GM12891 (cell line): Measurements from ENCODE around the gene CSF3.

ENCODE experiments used
- DNase-seq: peaks from one replicate; pipeline ENCODE4 v3.0.0; 2011; ENCODE audit warnings: low spot score; ENCODE audit not compliant: insufficient read length
- FAIRE-seq: peaks from 2 replicates; lab custom pipeline; 2011; peaks lifted over from hg19 to GRCh38; lab: Jason Lieb, UNC
- PAX5 ChIP-seq: IDR thresholded peaks from 2 replicates; pipeline ENCODE4 v1.6.1; 2011; ENCODE audit warnings: low read length, moderate library complexity, mild to moderate bottlenecking; ENCODE audit not compliant: insufficient read depth, severe bottlenecking
- POLR2A ChIP-seq: IDR thresholded peaks from 2 replicates; pipeline ENCODE4 v1.6.1; 2011; ENCODE audit warnings: low read depth, low read length, control low read depth
- POLR2AphosphoS5 ChIP-seq: IDR thresholded peaks from 2 replicates; pipeline ENCODE4 v1.6.1; 2011; ENCODE audit warnings: low read depth, low read length, control low read depth
- POU2F2 ChIP-seq: IDR thresholded peaks from 2 replicates; pipeline ENCODE4 v1.6.1; 2011; ENCODE audit warnings: low read depth, mild to moderate bottlenecking, control low read depth, low read length, moderate library complexity
- SPI1 ChIP-seq: IDR thresholded peaks from 2 replicates; pipeline ENCODE4 v1.6.1; 2011; ENCODE audit warnings: low read depth, low read length, control low read depth
- TAF1 ChIP-seq: IDR thresholded peaks from 2 replicates; pipeline ENCODE4 v1.6.1; 2011; ENCODE audit warnings: low read depth, low read length, control low read depth

CSF3 gene

GRCh38 chr17:40059729-40060475, 44.7 kb downstream of the CSF3 start:
- FAIRE-seq = no peak
- TF ChIP-seq POLR2A = no peak
- no peak for TF ChIP-seq POU2F2
- no peak for TF ChIP-seq PAX5
- no peak for TF ChIP-seq TAF1

DNA sequence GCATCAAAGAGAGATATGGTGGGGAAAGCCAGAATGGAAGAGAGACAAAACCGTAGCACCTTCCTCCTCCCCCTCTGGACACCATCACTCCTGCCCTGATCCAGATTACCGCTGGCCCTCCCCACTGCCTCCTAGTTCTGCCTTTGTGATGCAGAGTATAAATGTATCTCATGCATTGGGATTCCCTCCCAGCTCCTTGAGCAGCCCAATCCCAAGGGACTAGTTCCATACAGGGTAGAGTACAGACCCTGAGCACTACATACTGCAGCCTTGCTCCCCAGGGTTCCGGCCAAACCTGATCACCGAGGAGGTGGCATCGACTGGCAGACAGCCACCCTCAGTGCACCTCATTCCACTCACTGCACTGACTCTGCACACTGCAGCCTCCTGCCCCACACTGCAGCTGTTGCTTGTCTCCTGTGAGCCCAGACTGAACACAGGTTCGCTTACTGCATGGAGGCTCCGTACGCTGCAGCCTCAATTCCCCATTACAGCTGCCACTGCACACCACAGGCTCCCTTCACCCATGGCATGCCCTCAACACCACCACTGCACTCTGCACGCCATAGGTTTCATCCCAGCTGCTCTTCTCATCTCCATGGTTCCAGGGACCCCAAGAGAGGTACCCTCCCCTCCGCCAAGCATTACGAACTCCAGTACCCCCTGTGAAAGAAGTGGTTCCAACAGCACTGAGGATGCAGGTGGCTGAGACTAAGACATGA, 45.8 kb downstream of the CSF3 start:
- no peak for FAIRE-seq
- no peak for DNase-seq
- TF ChIP-seq POLR2AphosphoS5 (no peak), TAF1 (no peak), POLR2A (no peak), PAX5 (no peak), POU2F2 (no peak), SPI1 (no peak)

More at GRCh38 chr17:40059729-40060475, 44.7 kb downstream of the CSF3 start:
- no peak for DNase-seq

- no peak for TF ChIP-seq PAX5
- no peak for TF ChIP-seq POLR2A
- TF ChIP-seq POU2F2 = no peak
- TF ChIP-seq TAF1 = no peak
- TF ChIP-seq POLR2AphosphoS5 = no peak
- TF ChIP-seq SPI1 = no peak
- DNase-seq = no peak
- no peak for FAIRE-seq
Observed at GRCh38 chr17:40061609-40062038, 46.4 kb downstream of the CSF3 start.

GRCh38 chr17:40062329-40063186, 47.3 kb downstream of the CSF3 start, which contains the start of gene THRA:
Gene THRA (plus strand): TSS chr17:40062965. CDS start chr17:40074489, 11,524 bp downstream.
- TF ChIP-seq POLR2AphosphoS5 (no peak), SPI1 (no peak), POU2F2 (peak; percentile 95), TAF1 (no peak), PAX5 (no peak), POLR2A (no peak)
- FAIRE-seq = peak; percentile 60
- DNase-seq = peak; percentile 88

- DNase-seq (no peak), FAIRE-seq (no peak)
- TF ChIP-seq SPI1 = no peak
- no peak; the same call in 1 of the 2 replicates for TF ChIP-seq POU2F2
- no peak for TF ChIP-seq POLR2A
Observed at GRCh38 chr17:40063187-40063771, 48.0 kb downstream of the CSF3 start.

DNA sequence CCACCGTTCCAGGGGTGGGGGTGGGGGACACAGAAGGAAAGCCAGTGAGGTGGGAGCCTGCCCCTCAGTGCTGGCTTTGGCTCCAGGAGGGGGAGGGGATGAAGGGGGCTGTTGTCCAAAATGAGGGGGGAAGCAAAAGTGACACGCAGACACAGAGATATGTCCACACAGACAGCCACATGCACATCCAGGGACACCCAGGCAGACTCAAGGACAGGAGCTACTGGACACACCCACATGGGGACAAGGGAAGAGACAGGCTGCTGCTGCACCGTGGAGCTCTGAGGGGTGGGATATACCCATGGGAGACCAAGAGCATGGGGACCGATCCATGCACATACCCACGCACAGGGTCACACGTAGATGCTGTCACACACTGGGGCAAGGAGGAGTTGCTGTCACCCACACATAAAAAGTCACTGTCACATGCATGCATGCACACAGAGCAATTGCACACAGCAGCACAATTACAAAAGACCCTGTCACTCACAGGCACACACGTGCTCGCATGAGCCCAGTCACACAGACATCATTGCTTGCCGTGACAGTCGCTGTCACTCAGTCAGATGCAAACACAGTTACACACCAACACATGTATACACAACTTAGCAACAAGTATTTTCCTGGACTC, 48.8 kb downstream of the CSF3 start:
- FAIRE-seq (peak; percentile 76), DNase-seq (no peak)
- TF ChIP-seq POU2F2 (peak; percentile 52; the same call in 1 of the 2 replicates), SPI1 (no peak)

DNA sequence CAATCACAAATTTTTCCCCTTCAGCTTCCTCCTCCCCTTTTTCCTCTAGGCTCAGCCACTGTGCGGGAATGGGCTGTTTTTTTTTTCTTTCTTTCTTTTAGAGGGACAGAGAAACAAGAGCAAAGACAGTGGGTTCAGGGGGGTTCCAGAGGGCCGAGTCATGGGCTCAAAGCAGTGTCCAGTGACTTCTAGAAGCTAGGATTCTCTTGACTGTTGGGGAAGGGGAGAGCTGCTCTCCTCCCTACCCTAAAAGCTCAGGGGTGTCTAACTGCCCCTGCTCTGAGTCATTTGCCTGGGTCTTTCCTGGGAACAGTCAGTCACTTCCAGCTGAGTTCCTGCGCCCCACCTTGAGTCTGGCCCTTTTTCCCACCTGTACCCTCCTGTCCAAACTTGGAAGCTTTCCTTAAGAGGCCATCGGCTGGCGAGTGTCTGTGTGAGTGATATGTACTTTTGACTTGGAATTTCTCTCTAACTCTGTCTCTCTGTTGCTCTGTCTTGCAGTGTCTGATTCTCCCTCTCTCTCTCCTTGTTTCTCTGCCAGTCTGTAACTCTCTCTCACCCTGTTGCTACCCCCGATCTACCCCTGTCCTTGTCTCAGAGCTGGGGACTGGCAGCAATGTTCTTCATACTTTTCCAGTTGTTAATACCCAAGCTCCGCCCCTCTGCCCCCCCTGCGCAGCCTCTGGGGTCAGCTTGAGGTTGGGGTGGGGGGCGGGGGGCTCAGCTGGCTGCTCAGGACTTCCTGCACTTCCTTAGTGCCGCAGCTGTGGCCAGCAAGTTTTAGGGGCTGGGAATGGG, 49.9 kb downstream of the CSF3 start:
- FAIRE-seq = no peak
- DNase-seq = no peak
- TF ChIP-seq TAF1 = no peak
- no peak for TF ChIP-seq POU2F2
- TF ChIP-seq PAX5 = no peak
- no peak for TF ChIP-seq POLR2A
- TF ChIP-seq POLR2AphosphoS5 = no peak
- no peak for TF ChIP-seq SPI1

GRCh38 chr17:40065769-40066510, 50.7 kb downstream of the CSF3 start:
- TF ChIP-seq SPI1 (no peak), POLR2AphosphoS5 (no peak), POU2F2 (no peak), PAX5 (no peak), TAF1 (no peak), POLR2A (no peak)
- FAIRE-seq (no peak), DNase-seq (no peak)
